ENCODE data around the gene ATXN1.
"Not testable (repeated sequence)": the region's sequence is repeated elsewhere in the genome, so short reads cannot be mapped to it uniquely, and the experiment has no call there.

The ATXN1 gene

GRCh38 chr6:16398587-16398986 is 362.7 kb downstream of the ATXN1 start:
- no peak for DNase-seq

DNA sequence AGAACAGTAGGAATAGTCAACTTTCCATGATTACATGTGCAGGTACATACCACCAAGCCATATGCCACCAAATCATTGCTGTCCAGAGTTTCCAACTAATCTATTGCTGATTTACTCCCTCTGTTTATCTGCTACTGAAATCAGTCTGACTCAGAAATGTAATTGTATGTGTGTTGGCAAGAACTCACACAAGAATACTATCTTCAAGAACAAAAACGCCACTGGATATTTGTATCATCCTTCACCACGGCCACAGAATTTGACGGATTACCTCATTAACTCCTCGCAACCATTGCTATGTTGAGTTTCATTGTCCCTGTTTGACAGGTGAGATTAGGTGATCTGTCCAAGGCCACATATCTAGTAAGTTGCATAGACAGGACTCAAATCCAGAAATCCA is 363.6 kb downstream of the ATXN1 start:
- no peak for DNase-seq

- no peak for DNase-seq
These were observed 364.6 kb downstream of the ATXN1 start for GRCh38 chr6:16396497-16397319.

DNA sequence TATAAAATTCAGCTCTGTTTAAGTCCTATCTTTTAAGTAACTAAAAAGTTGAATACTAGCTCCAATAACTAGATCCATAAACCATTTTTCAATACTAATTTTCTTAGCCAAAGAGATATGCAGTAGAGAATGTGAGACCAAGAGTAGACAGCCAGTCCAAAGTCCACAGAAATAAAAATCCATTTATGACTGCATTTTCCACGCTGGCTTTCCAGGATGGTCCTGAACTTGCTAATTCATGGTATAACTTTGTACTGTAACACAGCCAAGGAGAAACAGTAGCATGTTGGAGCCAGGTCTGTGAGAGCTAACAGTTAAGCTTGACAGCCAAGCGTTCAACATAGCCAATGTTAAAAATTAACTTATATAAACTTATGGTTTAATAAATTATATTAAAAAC is 366.6 kb downstream of the ATXN1 start:
- no peak for DNase-seq

GRCh38 chr6:16393326-16393725 is 367.9 kb downstream of the ATXN1 start:
- no peak for DNase-seq

GRCh38 chr6:16392010-16392409 is 369.2 kb downstream of the ATXN1 start:
- DNase-seq = no peak

GRCh38 chr6:16391451-16391912 is 369.8 kb downstream of the ATXN1 start:
- no peak for DNase-seq

- not testable (repeated sequence) for DNase-seq
These were observed 370.3 kb downstream of the ATXN1 start for GRCh38 chr6:16390909-16391450.

DNA sequence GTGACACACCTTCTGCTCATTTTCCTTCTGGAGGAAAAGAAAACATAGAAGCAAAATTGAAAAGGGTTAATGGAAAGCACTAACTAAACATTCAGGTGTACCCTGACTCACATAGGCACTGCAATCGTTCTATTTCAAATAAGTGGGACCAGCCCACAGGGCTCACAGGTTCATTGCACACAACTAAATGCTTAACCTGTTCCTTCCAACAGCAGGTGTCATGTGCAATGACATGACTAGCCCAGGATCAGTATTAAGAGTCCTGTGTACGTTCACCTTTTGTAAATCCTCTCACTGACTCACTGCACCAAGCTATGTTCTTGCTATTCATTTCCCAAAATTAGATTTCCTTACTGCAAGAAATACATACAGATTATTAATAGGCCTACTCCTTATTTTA is 371.6 kb downstream of the ATXN1 start:
- DNase-seq = no peak

- DNase-seq = no peak
These were observed 372.8 kb downstream of the ATXN1 start for GRCh38 chr6:16388488-16388887.

DNA sequence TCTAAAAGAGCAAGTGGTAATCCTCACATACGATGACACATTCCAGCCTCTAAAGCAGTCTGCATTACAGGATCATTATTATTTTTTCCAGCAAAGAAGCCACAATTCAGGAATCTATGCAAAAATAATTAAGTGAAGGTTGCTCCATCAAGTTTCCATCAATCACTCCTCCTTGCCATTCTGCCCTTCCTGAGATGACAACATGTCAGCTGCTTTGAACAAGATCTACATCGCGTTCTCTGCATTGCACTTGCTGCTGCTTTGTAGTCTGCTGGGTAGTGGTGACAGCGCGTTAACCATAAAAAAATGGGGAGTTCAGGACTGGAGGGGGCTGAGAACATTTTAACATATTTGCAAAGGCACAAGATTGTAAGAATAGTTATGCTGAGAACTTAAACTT is 375.2 kb downstream of the ATXN1 start:
- DNase-seq = no peak

DNA sequence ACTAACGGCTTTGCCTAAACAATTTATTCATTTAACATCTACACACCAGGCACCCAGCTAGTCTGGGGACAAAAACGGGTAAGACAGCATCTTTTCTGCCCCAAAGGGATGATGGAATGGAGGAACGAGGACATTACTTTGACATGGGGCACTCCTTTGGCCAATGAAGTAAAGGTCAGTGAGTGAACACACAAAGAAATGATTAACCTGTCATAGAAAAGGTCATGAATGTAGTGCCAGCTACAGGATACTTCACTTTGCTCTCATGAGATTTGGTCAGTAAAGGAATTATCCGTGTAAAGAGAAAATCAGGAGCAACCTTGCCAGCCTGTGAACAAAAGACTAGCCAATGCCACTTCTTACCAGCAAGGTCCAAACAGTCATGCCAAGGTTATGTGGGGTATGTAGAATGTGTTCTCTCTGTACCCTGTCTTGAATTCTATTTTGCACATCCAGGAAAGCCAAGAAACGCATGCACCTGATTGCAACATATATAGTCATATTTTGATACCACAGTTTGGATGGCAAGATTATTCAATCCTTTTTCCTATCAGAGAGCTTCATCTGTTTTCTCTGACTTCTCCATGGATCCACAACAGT is 377.6 kb downstream of the ATXN1 start:
- no peak for DNase-seq

DNA sequence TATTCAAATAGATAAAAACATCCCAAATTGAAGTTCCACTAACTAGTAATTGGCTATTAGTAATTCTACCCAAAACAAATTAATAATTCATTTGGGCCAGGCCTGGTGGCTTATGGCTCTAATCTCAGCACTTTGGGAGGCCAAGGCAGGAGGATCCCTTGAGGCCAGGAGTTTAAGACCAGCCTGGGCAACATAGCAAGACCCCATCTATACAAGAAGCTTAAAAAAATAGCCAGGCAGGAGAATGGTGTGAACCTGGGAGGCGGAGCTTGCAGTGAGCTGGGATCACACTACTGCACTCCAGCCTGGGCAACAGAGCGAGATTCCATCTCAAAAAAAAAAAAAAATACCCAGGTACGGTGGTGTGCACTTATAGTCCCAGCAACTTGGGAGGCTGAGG is 379.3 kb downstream of the ATXN1 start:
- DNase-seq = not testable (repeated sequence)

DNA sequence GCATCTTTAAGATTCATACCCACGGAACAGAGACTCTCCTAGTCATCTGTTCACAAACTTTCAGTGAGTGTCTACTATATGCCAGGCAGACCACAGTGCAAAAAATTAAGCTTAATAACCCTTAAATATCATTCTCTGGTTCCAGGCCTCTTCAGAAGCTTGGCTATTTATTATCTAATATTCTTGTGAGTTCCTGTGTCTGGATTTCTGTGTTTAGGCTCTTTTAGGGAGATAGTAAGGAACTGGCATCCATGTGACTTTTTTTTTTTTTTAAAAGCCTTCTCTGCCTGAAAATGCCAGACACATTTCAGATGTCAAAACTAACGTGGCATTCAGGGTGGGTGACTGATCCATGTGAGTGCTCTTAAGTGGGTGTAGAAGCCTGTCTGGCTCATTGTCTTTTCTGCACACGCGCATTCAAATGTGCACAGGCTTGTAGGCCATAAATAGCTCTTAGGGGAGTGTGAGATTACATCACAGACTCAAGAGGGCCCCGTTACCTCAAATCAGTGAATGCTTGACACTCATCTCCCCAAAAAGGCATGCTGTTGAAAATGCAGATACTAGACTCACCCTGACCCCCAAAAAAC is 380.9 kb downstream of the ATXN1 start:
- no peak for DNase-seq

DNA sequence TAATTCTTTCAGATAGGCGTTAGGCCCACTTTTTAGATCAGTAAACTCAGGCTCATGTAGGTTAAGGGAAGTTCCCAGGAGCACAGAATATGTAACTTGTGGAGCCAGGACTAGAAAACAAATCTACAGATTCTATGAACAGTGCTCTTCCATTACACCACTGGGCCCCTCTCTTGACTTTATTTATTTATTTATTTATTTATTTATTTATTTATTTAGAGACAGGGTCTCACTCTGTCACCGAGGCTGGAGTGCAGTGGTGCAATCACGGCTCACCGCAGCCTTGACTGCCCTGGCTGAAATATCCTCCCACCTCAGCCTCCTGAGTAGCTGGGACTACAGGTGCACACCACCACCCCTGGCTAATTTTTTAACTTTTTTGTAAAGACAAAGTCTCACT is 382.9 kb downstream of the ATXN1 start:
- DNase-seq = not testable (repeated sequence)

DNA sequence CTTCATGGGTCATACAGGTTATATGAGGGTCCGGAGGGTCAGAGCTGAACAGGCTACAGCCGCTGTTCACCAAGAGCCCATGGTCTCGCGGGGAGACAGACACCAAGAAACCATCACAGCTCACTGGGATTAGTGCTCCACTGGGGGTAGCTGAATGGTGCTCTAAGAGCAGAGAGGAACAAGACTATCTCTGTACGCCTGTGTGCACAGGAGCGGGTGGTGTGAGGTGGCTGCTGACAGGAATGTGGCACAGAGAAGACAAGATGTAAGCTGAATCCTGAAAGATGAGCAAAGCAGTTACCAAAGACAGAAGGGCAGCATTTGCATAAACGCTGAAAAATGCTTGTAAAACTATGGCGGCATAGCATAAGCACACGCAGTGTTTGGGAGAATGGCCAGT is 383.8 kb downstream of the ATXN1 start:
- DNase-seq = no peak

- DNase-seq = no peak
These were observed 385.4 kb downstream of the ATXN1 start for GRCh38 chr6:16375843-16376242.

DNA sequence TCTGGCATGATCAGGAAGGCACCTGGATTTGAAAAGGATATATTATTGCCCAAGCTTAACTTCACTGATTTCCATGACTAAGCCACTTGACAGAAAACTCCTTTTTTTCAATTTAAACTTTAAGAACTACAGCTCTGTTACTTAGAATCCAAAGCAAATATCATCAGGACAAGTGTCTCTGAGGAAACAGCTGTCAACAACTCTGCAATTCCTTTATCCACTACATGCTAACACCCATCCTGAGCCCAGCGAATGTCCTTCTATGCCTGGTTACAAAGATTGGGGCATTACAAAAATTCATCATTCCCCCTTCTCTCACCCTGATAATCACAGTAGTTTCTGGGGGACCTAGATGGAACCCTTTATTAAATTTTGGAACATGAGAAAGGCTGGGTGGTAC is 386.1 kb downstream of the ATXN1 start:
- DNase-seq = no peak

DNA sequence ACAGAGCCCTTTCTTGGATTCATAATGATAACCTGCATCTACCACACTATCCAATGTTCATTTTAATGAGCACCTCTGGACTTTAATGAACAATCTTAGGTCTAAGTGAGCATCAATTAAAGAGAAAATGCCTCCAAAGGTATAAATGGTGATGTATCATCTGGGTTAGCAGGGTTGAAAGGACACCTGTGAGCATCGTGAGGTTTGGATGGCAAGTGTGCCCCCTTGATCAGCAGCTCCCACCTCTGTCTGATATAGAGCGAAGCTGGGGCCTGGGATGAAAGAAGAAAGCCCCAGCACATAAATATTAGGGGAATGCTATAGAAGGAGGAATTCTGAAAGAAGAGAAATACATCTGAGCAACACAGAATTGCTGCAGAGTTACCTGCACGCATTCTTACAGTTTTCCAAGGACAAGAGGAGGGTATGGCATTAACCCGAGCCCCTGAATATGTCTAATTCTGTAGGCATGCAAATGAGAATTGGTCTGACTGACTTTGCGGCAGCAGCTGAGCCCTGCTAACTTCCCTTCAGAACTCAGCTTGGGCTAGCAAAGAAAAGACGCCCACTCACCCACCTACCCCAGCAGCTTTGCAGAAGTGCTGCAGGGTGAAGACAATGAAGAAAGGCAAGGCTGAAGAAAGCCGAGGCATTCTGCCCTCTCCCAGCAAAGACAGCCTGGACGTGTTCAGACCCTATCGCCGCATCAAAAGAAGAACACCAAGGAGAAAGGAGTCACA is 386.6 kb downstream of the ATXN1 start:
- no peak for DNase-seq

GRCh38 chr6:16374016-16374415 is 387.2 kb downstream of the ATXN1 start:
- DNase-seq = no peak

DNA sequence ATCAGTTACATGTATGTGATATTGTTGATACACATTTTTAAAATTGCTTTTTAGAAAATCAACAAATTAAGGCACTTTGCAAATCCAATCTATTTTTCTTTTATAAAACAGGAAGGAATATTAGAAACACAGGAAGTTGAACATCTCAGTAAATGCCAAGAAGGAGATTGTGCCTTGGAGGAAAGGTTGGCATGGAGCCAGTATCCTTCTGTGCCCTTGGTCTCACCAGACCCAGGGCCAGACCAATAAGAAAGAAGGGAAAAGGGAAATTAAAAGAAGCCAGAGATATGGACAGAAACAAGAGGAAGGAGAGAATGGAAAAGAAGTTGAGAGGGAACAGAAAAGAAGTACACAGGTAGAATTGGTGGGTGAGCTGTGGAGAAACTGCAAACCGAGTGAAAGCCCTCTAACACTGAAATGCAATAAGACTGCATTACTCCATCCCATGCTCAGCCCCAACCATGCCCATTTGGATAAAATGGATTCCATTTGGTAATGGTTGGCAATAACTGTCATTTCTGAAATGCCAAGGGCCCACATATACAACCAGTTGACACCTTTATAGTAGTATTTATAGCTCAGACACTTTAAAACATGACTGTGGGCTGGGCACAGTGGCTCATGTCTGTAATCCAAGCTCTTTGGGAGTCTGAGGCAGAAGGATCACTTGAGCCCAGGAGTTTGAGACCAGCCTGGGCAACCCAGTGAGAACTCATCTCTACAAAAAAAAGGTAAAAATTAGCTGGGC is 389.1 kb downstream of the ATXN1 start:
- DNase-seq = no peak

- DNase-seq = no peak
These were observed 389.9 kb downstream of the ATXN1 start for GRCh38 chr6:16371401-16371800.
